GM21423 (cell line): Measurements from ENCODE around the gene UGT1A3.
"Not testable (repeated sequence)": the region's sequence is repeated elsewhere in the genome, so short reads cannot be mapped to it uniquely, and the experiment has no call there.

Source experiments
- ATAC-seq: cut with Tn5 transposase; IDR thresholded peaks from one replicate; pipeline ENCODE4 v1.9.1; 2021; ENCODE audit warnings: mild to moderate bottlenecking, moderate library complexity; ENCODE audit not compliant: unreplicated experiment

The UGT1A3 gene

GRCh38 chr2:233728723-233729301 lies at the start of gene UGT1A3:
Gene UGT1A3, plus strand, starts transcription at chr2:233729042. Its CDS starts 85 bp downstream, at chr2:233729127.
- no peak for ATAC-seq

GRCh38 chr2:233679196-233679595 lies 49.6 kb upstream of the UGT1A3 start:
- no peak for ATAC-seq

GRCh38 chr2:233680361-233681045 lies 48.3 kb upstream of the UGT1A3 start:
- no peak for ATAC-seq

- ATAC-seq, result no peak
Measured at GRCh38 chr2:233681521-233682099, 47.2 kb upstream of the UGT1A3 start, which contains the start of gene UGT1A7. Gene UGT1A7, plus strand, starts transcription at chr2:233681901. Its CDS starts 37 bp downstream, at chr2:233681938.

- ATAC-seq, result no peak
Measured at GRCh38 chr2:233684640-233685039, 44.2 kb upstream of the UGT1A3 start.

- no peak for ATAC-seq
Measured at GRCh38 chr2:233686928-233687327, 41.9 kb upstream of the UGT1A3 start.

- no peak for ATAC-seq
Measured at GRCh38 chr2:233688341-233688740, 40.5 kb upstream of the UGT1A3 start.

GRCh38 chr2:233689031-233689430 lies 39.8 kb upstream of the UGT1A3 start:
- ATAC-seq, result no peak

- ATAC-seq, result no peak
Measured at GRCh38 chr2:233689501-233689900, 39.3 kb upstream of the UGT1A3 start.

GRCh38 chr2:233690444-233690843 lies 38.4 kb upstream of the UGT1A3 start:
- ATAC-seq, result no peak

- ATAC-seq, result no peak
Measured at GRCh38 chr2:233691443-233692433, 37.1 kb upstream of the UGT1A3 start.

- ATAC-seq, result no peak
Measured at GRCh38 chr2:233692648-233693047, 36.2 kb upstream of the UGT1A3 start, which contains the start of gene UGT1A6. Gene UGT1A6, plus strand, starts transcription at chr2:233692890. Its CDS starts 115 bp downstream, at chr2:233693005.

GRCh38 chr2:233693963-233694362 lies 34.9 kb upstream of the UGT1A3 start:
- ATAC-seq, result no peak

GRCh38 chr2:233698740-233699139 lies 30.1 kb upstream of the UGT1A3 start:
- ATAC-seq, result no peak

- no peak for ATAC-seq
Measured at GRCh38 chr2:233699424-233700027, 29.3 kb upstream of the UGT1A3 start.

GRCh38 chr2:233700028-233700635 lies 28.7 kb upstream of the UGT1A3 start:
- ATAC-seq, result no peak

GRCh38 chr2:233700842-233701241 lies 28.0 kb upstream of the UGT1A3 start:
- not testable (repeated sequence) for ATAC-seq

- ATAC-seq, result no peak
Measured at GRCh38 chr2:233702238-233702637, 26.6 kb upstream of the UGT1A3 start.

GRCh38 chr2:233705911-233706506 lies 22.8 kb upstream of the UGT1A3 start:
- ATAC-seq, result no peak

- ATAC-seq, result no peak
Measured at GRCh38 chr2:233706720-233707119, 22.1 kb upstream of the UGT1A3 start.
